H1 (cell line): Measurements from ENCODE around the gene CEACAM21. TPM values are rescaled to one million over a fixed set of nuclear protein-coding genes. Genes with fewer than 3 reads are reported as not detected.

Experiments
- CTCF ChIA-PET: fragments of 300-600 bp; sonication (Branson Sonifier 250); formaldehyde crosslinking; loops from one replicate; lab custom pipeline; 2021; ENCODE audit not compliant: partially characterized antibody; lab: Charles Lee
- POLR2A ChIA-PET: fragments of 300-600 bp; sonication (Branson Sonifier 250); formaldehyde crosslinking; loops from one replicate; lab custom pipeline; 2021; ENCODE audit warnings: inconsistent platforms; ENCODE audit not compliant: partially characterized antibody; lab: Charles Lee
- DNase-seq, 2 experiments: peaks; one replicate each; pipeline versions ENCODE4 v3.0.0 to v3.0.0-alpha.2; 2010 to 2022; ENCODE audit warnings: low spot score in 2 of 2, low read depth in 1 of 2, mixed read lengths in 1 of 2
- FAIRE-seq: peaks from 2 replicates; lab custom pipeline; 2011; peaks lifted over from hg19 to GRCh38; lab: Jason Lieb, UNC
- H2AFZ ChIP-seq: 2 replicates; pipeline ENCODE4 v1.8.1; 2012; ENCODE audit warnings: low read length, inconsistent platforms
- H2AK5ac ChIP-seq: 2 replicates; pipeline ENCODE4 v1.6.1; 2013; ENCODE audit warnings: low read depth, low read length
- H2BK120ac ChIP-seq: replicated peaks from 2 replicates; pipeline ENCODE3; 2013; ENCODE audit warnings: low read depth, low read length, inconsistent platforms
- H2BK12ac ChIP-seq: 2 replicates; pipeline ENCODE4 v1.6.1; 2013; ENCODE audit warnings: low read depth, low read length
- H2BK15ac ChIP-seq: 2 replicates; pipeline ENCODE4 v1.6.1; 2013; ENCODE audit warnings: low read length
- H2BK20ac ChIP-seq: 2 replicates; pipeline ENCODE4 v1.6.1; 2013; ENCODE audit warnings: low read length
- H2BK5ac ChIP-seq: 2 replicates; pipeline ENCODE4 v1.6.1; 2013; ENCODE audit warnings: low read depth, low read length
- H3K14ac ChIP-seq: 2 replicates; pipeline ENCODE4 v1.6.1; 2013; ENCODE audit warnings: inconsistent platforms; ENCODE audit not compliant: insufficient read length
- H3K18ac ChIP-seq: 2 replicates; pipeline ENCODE4 v1.6.1; 2013; ENCODE audit warnings: low read length; ENCODE audit errors: extremely low read depth
- H3K23ac ChIP-seq: 2 replicates; pipeline ENCODE4 v1.6.1; 2013; ENCODE audit warnings: inconsistent platforms; ENCODE audit not compliant: insufficient read length
- H3K23me2 ChIP-seq: 2 replicates; pipeline ENCODE4 v1.6.1; 2013; ENCODE audit warnings: low read depth, low read length
- H3K27ac ChIP-seq: 2 replicates; pipeline ENCODE4 v1.6.1; 2011; ENCODE audit warnings: low read depth, low read length, inconsistent platforms
- H3K27me3 ChIP-seq, 4 experiments: replicated peaks in 1 of 4; 1 replicate in 1 of 4; 2 replicates in 3 of 4; pipeline versions ENCODE4 v1.6.1 to v1.8.1; 2011 to 2013; ENCODE audit warnings: low read length in 3 of 4, mild to moderate bottlenecking in 3 of 4, inconsistent platforms in 2 of 4, mixed read lengths in 2 of 4, moderate library complexity in 1 of 4; ENCODE audit not compliant: control insufficient read depth in 3 of 4, insufficient read depth in 3 of 4; ENCODE audit errors: extremely low read depth in 1 of 4
- H3K36me3 ChIP-seq, 4 experiments: 2 replicates each; pipeline versions ENCODE4 v1.6.1 to v1.8.1; 2011 to 2013; ENCODE audit warnings: mild to moderate bottlenecking in 4 of 4, low read length in 3 of 4, moderate library complexity in 2 of 4, control low read depth in 1 of 4, inconsistent platforms in 1 of 4; ENCODE audit not compliant: insufficient read depth in 4 of 4, control insufficient read depth in 2 of 4
- H3K4ac ChIP-seq: replicated peaks from 2 replicates; pipeline ENCODE3; 2013; ENCODE audit warnings: low read length, low read depth, mixed read lengths, inconsistent platforms; ENCODE audit not compliant: insufficient read length
- H3K4me1 ChIP-seq, 4 experiments: replicated peaks in 1 of 4; 1 replicate in 1 of 4; 2 replicates in 3 of 4; pipeline versions ENCODE4 v1.6.1 to v1.8.1; 2011 to 2013; ENCODE audit warnings: low read length in 3 of 4, inconsistent platforms in 2 of 4, mixed read lengths in 1 of 4; ENCODE audit not compliant: insufficient read depth in 4 of 4, control insufficient read depth in 3 of 4
- H3K4me2 ChIP-seq, 2 experiments: 2 replicates each; pipeline versions ENCODE4 v1.6.1 to v1.8.1; 2011 to 2013; ENCODE audit warnings: low read depth in 2 of 2, low read length in 2 of 2, control low read depth in 1 of 2, inconsistent platforms in 1 of 2, mild to moderate bottlenecking in 1 of 2; ENCODE audit not compliant: insufficient read depth in 1 of 2
- H3K4me3 ChIP-seq, 4 experiments: fragments of 200-600, 300-600 bp in 1 of 4; sonication (generic), shearing (Covaris generic), sonication (Bioruptor Twin) in 1 of 4; 2 replicates each; pipeline versions ENCODE4 v1.5.1 to v1.8.1; 2011 to 2016; ENCODE audit warnings: low read length in 4 of 4, low read depth in 3 of 4, control low read depth in 2 of 4, inconsistent platforms in 2 of 4, mild to moderate bottlenecking in 2 of 4, mixed read lengths in 1 of 4, moderate library complexity in 1 of 4; ENCODE audit not compliant: insufficient read depth in 2 of 4; ENCODE audit errors: extremely low read depth in 1 of 4
- H3K56ac ChIP-seq: replicated peaks from 2 replicates; pipeline ENCODE3; 2013; ENCODE audit warnings: low read depth, mild to moderate bottlenecking, mixed read lengths, low read length, inconsistent platforms; ENCODE audit not compliant: insufficient read length
- H3K79me1 ChIP-seq: 2 replicates; pipeline ENCODE4 v1.6.1; 2013; ENCODE audit warnings: low read depth, low read length, control low read depth
- H3K79me2 ChIP-seq, 2 experiments: 2 replicates each; pipeline versions ENCODE4 v1.6.1 to v1.8.1; 2012 to 2013; ENCODE audit warnings: low read length in 2 of 2, mild to moderate bottlenecking in 2 of 2, inconsistent platforms in 1 of 2; ENCODE audit not compliant: insufficient read depth in 2 of 2, control insufficient read depth in 1 of 2
- H3K9ac ChIP-seq, 4 experiments: replicated peaks in 1 of 4; 1 replicate in 1 of 4; 2 replicates in 3 of 4; pipeline versions ENCODE4 v1.6.1 to v1.8.1; 2011 to 2013; ENCODE audit warnings: low read depth in 3 of 4, low read length in 3 of 4, control low read depth in 2 of 4, mild to moderate bottlenecking in 2 of 4, moderate library complexity in 2 of 4, inconsistent platforms in 1 of 4; ENCODE audit errors: extremely low read depth in 1 of 4
- H3K9me3 ChIP-seq, 2 experiments: 2 replicates each; pipeline versions ENCODE4 v1.6.1 to v1.8.1; 2012 to 2013; ENCODE audit warnings: mild to moderate bottlenecking in 2 of 2, moderate library complexity in 2 of 2, control low read depth in 1 of 2, inconsistent platforms in 1 of 2, low read depth in 1 of 2, low read length in 1 of 2, mixed read lengths in 1 of 2; ENCODE audit not compliant: insufficient read depth in 2 of 2
- H4K20me1 ChIP-seq, 2 experiments: replicated peaks in 1 of 2; 2 replicates each; pipeline versions ENCODE3 to v1.8.1; 2011 to 2013; ENCODE audit warnings: inconsistent platforms in 2 of 2, low read length in 2 of 2, mild to moderate bottlenecking in 1 of 2; ENCODE audit not compliant: insufficient read depth in 2 of 2, control insufficient read depth in 1 of 2
- H4K5ac ChIP-seq: 2 replicates; pipeline ENCODE4 v1.6.1; 2013; ENCODE audit warnings: low read length, low read depth, mixed read lengths, inconsistent platforms; ENCODE audit not compliant: insufficient read length
- H4K8ac ChIP-seq: 2 replicates; pipeline ENCODE4 v1.8.0; 2013; ENCODE audit warnings: mild to moderate bottlenecking, moderate library complexity, low read length, inconsistent platforms; ENCODE audit not compliant: insufficient read depth; ENCODE audit errors: extremely low read depth
- H4K91ac ChIP-seq: replicated peaks from 2 replicates; pipeline ENCODE3; 2013; ENCODE audit warnings: low read length, mixed read lengths, inconsistent platforms; ENCODE audit not compliant: insufficient read length
- BRCA1 ChIP-seq: IDR thresholded peaks from 2 replicates; pipeline ENCODE4 v1.6.1; 2012; ENCODE audit warnings: low read depth, low read length, improper control_type of control experiment
- HDAC2 ChIP-seq, 2 experiments: fragments of 300-600 bp in 1 of 2; sonication (generic) in 1 of 2; IDR thresholded peaks; 2 replicates each; pipeline ENCODE4 v1.6.1; 2011 to 2012; ENCODE audit warnings: low read depth in 2 of 2, low read length in 2 of 2, mild to moderate bottlenecking in 2 of 2, moderate library complexity in 2 of 2, borderline replicate concordance in 1 of 2, inconsistent platforms in 1 of 2
- POLR2A ChIP-seq, 2 experiments: IDR thresholded peaks; 1 replicate in 1 of 2; 2 replicates in 1 of 2; pipeline ENCODE4 v1.6.1; 2011; ENCODE audit warnings: low read depth in 2 of 2, low read length in 2 of 2, mild to moderate bottlenecking in 2 of 2; ENCODE audit errors: control extremely low read depth in 1 of 2
- RNF2 ChIP-seq: fragments of 200-900, 300-1000 bp; sonication (generic); IDR thresholded peaks from 2 replicates; pipeline ENCODE4 v1.7.1; 2016; ENCODE audit warnings: borderline replicate concordance, low read depth, mild to moderate bottlenecking, antibody characterized with exemption, low read length; ENCODE audit not compliant: poor library complexity, severe bottlenecking; ENCODE audit errors: missing control alignments
- SP4 ChIP-seq: IDR thresholded peaks from 2 replicates; pipeline ENCODE4 v1.6.1; 2012; ENCODE audit warnings: low read length, inconsistent platforms
- TBP ChIP-seq: IDR thresholded peaks from 2 replicates; pipeline ENCODE4 v1.6.1; 2011; ENCODE audit warnings: low read depth, low read length, improper control_type of control experiment
- ZNF274 ChIP-seq: IDR thresholded peaks from 2 replicates; pipeline ENCODE4 v1.7.0; 2012; ENCODE audit warnings: low read length, borderline replicate concordance; ENCODE audit errors: extremely low read depth
- WGBS, 2 experiments: shearing (Covaris generic) in 1 of 2; methylation state at CpG; one replicate each; pipeline versions ENCODE4 v1.1.6 to v1.1.7; 2013 to 2015; ENCODE audit warnings: low lambda C conversion rate in 2 of 2, mixed read lengths in 2 of 2, inconsistent platforms in 1 of 2, low coverage in 1 of 2, missing lambda C conversion rate in 1 of 2; ENCODE audit not compliant: insufficient replicate concordance in 2 of 2, insufficient coverage in 1 of 2, insufficient read length in 1 of 2; ENCODE audit errors: extremely low coverage in 1 of 2, missing lambda C conversion rate in 1 of 2; 5-methylcytosine and 5-hydroxymethylcytosine counted together
- polyA plus RNA-seq, 7 experiments: library from polyadenylated mRNA; depleted of rRNA in 3 of 7; stranded (reverse) in 5 of 7; unstranded in 2 of 7; fragments of >200 nt in 5 of 7; fragments of 200-250 nt in 2 of 7; gene quantifications; 1 replicate in 5 of 7; 2 replicates in 1 of 7; 4 replicates in 1 of 7; pipeline versions ENCODE4 v1.2.1 to v1.2.3, GENCODE V29; 2011 to 2013; ENCODE audit warnings: missing spikeins in 2 of 7, mixed read lengths in 2 of 7
- total RNA-seq: library from RNA; stranded (reverse); fragmentation: NEBNext Ultra II Directional; extraction: Animal tissue kit (Norgen Biotek cat#: 25700); gene quantifications from 2 replicates; pipeline ENCODE4 v1.2.1, GENCODE V29; 2021
- TF ChIP-seq, protein P1 (sequence below): IDR thresholded peaks from 2 replicates; pipeline ENCODE4 v1.6.1; 2011; ENCODE audit warnings: low read length, improper control_type of control experiment

CEACAM21 gene
- total and polyA plus RNA-seq, 2 of the 8 experiments (the other 6 are each of a cell fraction or from before 2014, with no cell fraction given): not detected

GRCh38 chr19:41584260-41584810, 8.4 kb downstream of the CEACAM21 start:
- DNase-seq (no peak), FAIRE-seq (no peak)
- Histone ChIP-seq H2BK20ac (no peak overlapping the region), H2AFZ (no peak overlapping the region), H3K4me1 (no peaks in the 10 kb centered on the region), H3K23me2 (no peaks in the 10 kb centered on the region), H3K23ac (no peak overlapping the region), H4K8ac (no peak overlapping the region), H3K79me1 (no peaks in the 10 kb centered on the region), H3K56ac (no peak overlapping the region), H3K27ac (no peak overlapping the region), H3K4me2 (no peak overlapping the region), H2BK15ac (no peak overlapping the region), H3K14ac (no peak overlapping the region), H3K9ac (no peak overlapping the region), H3K4me3 (no peak overlapping the region), H2BK120ac (no peak overlapping the region), H3K36me3 (no peaks in the 10 kb centered on the region), H3K18ac (no peak overlapping the region), H3K27me3 (no peaks in the 10 kb centered on the region), H4K20me1 (no peaks in the 10 kb centered on the region), H2AK5ac (no peak overlapping the region), H3K9me3 (peaks cover 76 to 89% of the 10 kb centered on the region in 2 experiments), H3K4ac (no peak overlapping the region), H4K91ac (no peak overlapping the region), H2BK12ac (no peak overlapping the region), H2BK5ac (no peak overlapping the region), H3K79me2 (no peaks in the 10 kb centered on the region), H4K5ac (no peak overlapping the region)
- CTCF ChIA-PET: interaction anchor here (1.4 kb wide), 2 partner anchors 21 to 58 kb away, joined by 3 to 4 read pairs; no protein-coding TSS in a partner anchor
- POLR2A ChIA-PET: no interaction called here
- WGBS, 2 experiments: 87% methylated on average over 4 of the region's 6 CpGs; no CpG with 5 or more reads in 1 of the 2 experiments
- TF ChIP-seq POLR2A (IDR thresholded peaks at IDR 0.05; ENCODE audit: control extremely low read depth in 1 of 2, low read depth in 2 of 2, low read length in 2 of 2) (no peak), HDAC2 (IDR thresholded peaks at IDR 0.05; ENCODE audit: borderline replicate concordance in 1 of 2, low read depth in 2 of 2, low read length in 2 of 2) (no peak), ZNF274 (no peak), BRCA1 (no peak), SP4 (no peak), RNF2 (no peak), TBP (no peak)
- TF ChIP-seq, protein P1, sequence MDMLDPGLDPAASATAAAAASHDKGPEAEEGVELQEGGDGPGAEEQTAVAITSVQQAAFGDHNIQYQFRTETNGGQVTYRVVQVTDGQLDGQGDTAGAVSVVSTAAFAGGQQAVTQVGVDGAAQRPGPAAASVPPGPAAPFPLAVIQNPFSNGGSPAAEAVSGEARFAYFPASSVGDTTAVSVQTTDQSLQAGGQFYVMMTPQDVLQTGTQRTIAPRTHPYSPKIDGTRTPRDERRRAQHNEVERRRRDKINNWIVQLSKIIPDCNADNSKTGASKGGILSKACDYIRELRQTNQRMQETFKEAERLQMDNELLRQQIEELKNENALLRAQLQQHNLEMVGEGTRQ: no peak
